SJCRH30 (cell line): ENCODE measurements around the gene GPR158. TPM values are rescaled to one million over a fixed set of nuclear protein-coding genes. Genes with fewer than 3 reads are reported as not detected.
"Not testable (repeated sequence)": the region's sequence is repeated elsewhere in the genome, so short reads cannot be mapped to it uniquely, and the experiment has no call there.

Experiments
- DNase-seq, 2 experiments: peaks; one replicate each; pipeline ENCODE4 v3.0.0-alpha.2; 2015 to 2020
- H3K27ac ChIP-seq: fragments of 250-450 bp; sonication (Bioruptor Pico); 2 replicates; pipeline ENCODE4 v1.5.1; 2020; ENCODE audit warnings: mild to moderate bottlenecking, moderate library complexity
- H3K27me3 ChIP-seq: fragments of 250-450 bp; sonication (Bioruptor Pico); 2 replicates; pipeline ENCODE4 v1.5.1; 2020; ENCODE audit warnings: mild to moderate bottlenecking, moderate library complexity
- H3K36me3 ChIP-seq: fragments of 250-450 bp; sonication (Bioruptor Pico); 2 replicates; pipeline ENCODE4 v1.5.1; 2020; ENCODE audit warnings: mild to moderate bottlenecking, moderate library complexity
- H3K4me1 ChIP-seq: fragments of 250-450 bp; sonication (Bioruptor Pico); 2 replicates; pipeline ENCODE4 v1.5.1; 2020; ENCODE audit warnings: mild to moderate bottlenecking, moderate library complexity
- H3K4me3 ChIP-seq: fragments of 250-450 bp; sonication (Bioruptor Pico); 2 replicates; pipeline ENCODE4 v1.5.1; 2020; ENCODE audit warnings: mild to moderate bottlenecking, moderate library complexity
- H3K9me3 ChIP-seq: fragments of 250-450 bp; sonication (Bioruptor Pico); replicated peaks from 2 replicates; pipeline ENCODE4 v1.5.1; 2020; ENCODE audit warnings: mild to moderate bottlenecking, moderate library complexity
- total RNA-seq: library from RNA; depleted of rRNA; stranded (reverse); fragments of >200 nt; shearing (Covaris generic); gene quantifications from 2 replicates; pipeline ENCODE4 v1.2.3, GENCODE V29; 2014

The GPR158 gene
- total RNA-seq, 1 experiment from 2014 or later: 6.8 TPM

GRCh38 chr10:25306386-25306785 lies 131.6 kb downstream of the GPR158 start:
- Histone ChIP-seq H3K36me3 (no peaks in the 10 kb centered on the region), H3K4me3 (no peak overlapping the region), H3K27ac (no peak overlapping the region), H3K9me3 (no peaks in the 10 kb centered on the region), H3K4me1 (no peaks in the 10 kb centered on the region), H3K27me3 (no peaks in the 10 kb centered on the region)
- DNase-seq: no peak

GRCh38 chr10:25308278-25308677 lies 133.5 kb downstream of the GPR158 start:
- no peaks in the 10 kb centered on the region for H3K27me3 ChIP-seq
- no peaks in the 10 kb centered on the region for H3K36me3 ChIP-seq
- no peak overlapping the region for H3K27ac ChIP-seq
- no peak overlapping the region for H3K4me3 ChIP-seq
- no peak for DNase-seq
- no peaks in the 10 kb centered on the region for H3K4me1 ChIP-seq
- no peaks in the 10 kb centered on the region for H3K9me3 ChIP-seq

GRCh38 chr10:25317596-25318211 lies 142.9 kb downstream of the GPR158 start:
- H3K4me1 ChIP-seq: not testable (repeated sequence)

GRCh38 chr10:25327273-25327672 lies 152.5 kb downstream of the GPR158 start:
- no peaks in the 10 kb centered on the region for H3K9me3 ChIP-seq
- DNase-seq: no peak
- no peak overlapping the region for H3K4me3 ChIP-seq
- no peaks in the 10 kb centered on the region for H3K4me1 ChIP-seq
- no peaks in the 10 kb centered on the region; the same call in 1 of the 2 replicates for H3K27me3 ChIP-seq
- H3K27ac ChIP-seq: no peak overlapping the region
- no peaks in the 10 kb centered on the region for H3K36me3 ChIP-seq

More at GRCh38 chr10:25317596-25318211, 142.9 kb downstream of the GPR158 start:
- not testable (repeated sequence) for H3K4me3 ChIP-seq, H3K9me3 ChIP-seq, H3K27me3 ChIP-seq, H3K27ac ChIP-seq, H3K36me3 ChIP-seq
- peak in 1 of 2 experiments; percentile 9 for DNase-seq

GRCh38 chr10:25328361-25328760 lies 153.6 kb downstream of the GPR158 start:
- no peaks in the 10 kb centered on the region for H3K4me1 ChIP-seq
- no peak overlapping the region for H3K4me3 ChIP-seq
- no peak overlapping the region for H3K27ac ChIP-seq
- H3K27me3 ChIP-seq: no peaks in the 10 kb centered on the region; the same call in 1 of the 2 replicates
- H3K36me3 ChIP-seq: no peaks in the 10 kb centered on the region
- no peaks in the 10 kb centered on the region for H3K9me3 ChIP-seq
- no peak for DNase-seq

GRCh38 chr10:25329587-25329986 lies 154.8 kb downstream of the GPR158 start:
- H3K27me3 ChIP-seq: not testable (repeated sequence)

GRCh38 chr10:25334445-25334844 lies 159.6 kb downstream of the GPR158 start:
- Histone ChIP-seq H3K9me3 (no peaks in the 10 kb centered on the region), H3K27ac (no peak overlapping the region), H3K4me3 (no peak overlapping the region), H3K4me1 (no peaks in the 10 kb centered on the region), H3K36me3 (no peaks in the 10 kb centered on the region), H3K27me3 (peaks cover 3% of the 10 kb centered on the region; the same call in 1 of the 2 replicates)
- DNase-seq: no peak

More at GRCh38 chr10:25329587-25329986, 154.8 kb downstream of the GPR158 start:
- not testable (repeated sequence) for H3K9me3 ChIP-seq, DNase-seq, H3K4me3 ChIP-seq, H3K27ac ChIP-seq, H3K4me1 ChIP-seq, H3K36me3 ChIP-seq

- Histone ChIP-seq H3K27ac (no peak overlapping the region), H3K4me1 (no peaks in the 10 kb centered on the region), H3K4me3 (no peak overlapping the region), H3K9me3 (no peaks in the 10 kb centered on the region), H3K27me3 (peaks cover 3% of the 10 kb centered on the region; the same call in 1 of the 2 replicates), H3K36me3 (no peaks in the 10 kb centered on the region)
- no peak for DNase-seq
These were observed 161.5 kb downstream of the GPR158 start for GRCh38 chr10:25336330-25336729.

GRCh38 chr10:25338271-25338670 lies 163.5 kb downstream of the GPR158 start:
- Histone ChIP-seq H3K27me3 (peaks cover 3% of the 10 kb centered on the region; the same call in 1 of the 2 replicates), H3K27ac (no peak overlapping the region), H3K4me3 (no peak overlapping the region), H3K36me3 (no peaks in the 10 kb centered on the region), H3K9me3 (no peaks in the 10 kb centered on the region), H3K4me1 (no peaks in the 10 kb centered on the region)
- no peak for DNase-seq

GRCh38 chr10:25339966-25340365 lies 165.2 kb downstream of the GPR158 start:
- H3K9me3 ChIP-seq: no peaks in the 10 kb centered on the region
- no peaks in the 10 kb centered on the region for H3K36me3 ChIP-seq
- DNase-seq: no peak
- H3K4me3 ChIP-seq: no peak overlapping the region
- H3K4me1 ChIP-seq: no peaks in the 10 kb centered on the region
- H3K27me3 ChIP-seq: peaks cover 3% of the 10 kb centered on the region; the same call in 1 of the 2 replicates
- no peak overlapping the region for H3K27ac ChIP-seq

GRCh38 chr10:25349520-25349919 lies 174.7 kb downstream of the GPR158 start:
- peaks cover 3% of the 10 kb centered on the region; the same call in 1 of the 2 replicates for H3K27me3 ChIP-seq
- no peaks in the 10 kb centered on the region for H3K36me3 ChIP-seq
- H3K9me3 ChIP-seq: no peaks in the 10 kb centered on the region
- no peak for DNase-seq
- H3K27ac ChIP-seq: no peak overlapping the region
- H3K4me3 ChIP-seq: no peak overlapping the region
- no peaks in the 10 kb centered on the region for H3K4me1 ChIP-seq

- Histone ChIP-seq H3K4me3 (no peak overlapping the region), H3K36me3 (no peaks in the 10 kb centered on the region), H3K4me1 (no peaks in the 10 kb centered on the region), H3K27me3 (no peaks in the 10 kb centered on the region; the same call in 1 of the 2 replicates), H3K27ac (no peak overlapping the region), H3K9me3 (no peaks in the 10 kb centered on the region)
- DNase-seq: no peak
These were observed 181.8 kb downstream of the GPR158 start for GRCh38 chr10:25356609-25357008.

GRCh38 chr10:25357269-25357668 lies 182.5 kb downstream of the GPR158 start:
- Histone ChIP-seq H3K27me3 (no peaks in the 10 kb centered on the region; the same call in 1 of the 2 replicates), H3K9me3 (no peaks in the 10 kb centered on the region), H3K4me3 (no peak overlapping the region), H3K36me3 (no peaks in the 10 kb centered on the region), H3K27ac (no peak overlapping the region), H3K4me1 (no peaks in the 10 kb centered on the region)
- DNase-seq: no peak

GRCh38 chr10:25382029-25382810 lies 207.4 kb downstream of the GPR158 start:
- no peak overlapping the region for H3K4me3 ChIP-seq
- H3K27ac ChIP-seq: no peak overlapping the region
- no peaks in the 10 kb centered on the region for H3K36me3 ChIP-seq
- H3K27me3 ChIP-seq: peaks cover 8% of the 10 kb centered on the region; the same call in 1 of the 2 replicates
- H3K4me1 ChIP-seq: no peaks in the 10 kb centered on the region
- H3K9me3 ChIP-seq: no peaks in the 10 kb centered on the region
- DNase-seq: no peak

- H3K9me3 ChIP-seq, H3K36me3 ChIP-seq, DNase-seq, H3K4me3 ChIP-seq, H3K4me1 ChIP-seq, H3K27ac ChIP-seq, H3K27me3 ChIP-seq: not testable (repeated sequence)
These were observed 208.1 kb downstream of the GPR158 start for GRCh38 chr10:25382901-25383300.
